ENCODE measurements around the gene SSPN. TPM values are rescaled to one million over a fixed set of nuclear protein-coding genes. Genes with fewer than 3 reads are reported as not detected.

The SSPN gene
- total RNA-seq, 4 donors from 2014 or later: 35.9 to 65.4 (median 53.3) TPM

DNA sequence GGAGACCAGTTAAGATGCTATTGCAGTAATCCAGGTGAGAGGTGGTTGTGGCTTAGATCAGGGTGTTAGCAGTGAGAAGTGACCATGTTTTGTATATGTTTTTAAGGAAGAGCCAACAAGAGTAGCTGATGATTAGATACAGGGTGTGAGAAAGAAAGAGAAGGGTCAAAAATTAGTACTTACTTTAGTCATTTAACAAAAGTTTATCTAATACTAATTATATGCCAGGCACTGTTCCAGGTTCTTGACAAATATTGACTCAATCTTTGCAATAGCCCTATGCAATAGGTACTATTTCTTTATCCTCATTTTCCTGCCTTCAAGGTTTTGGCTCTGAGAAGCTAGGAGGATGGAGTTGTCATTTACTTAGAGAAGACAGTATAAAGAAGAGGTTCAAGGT lies 70.2 kb downstream of the SSPN start:
- H3K4me3 ChIP-seq: no peak overlapping the region
- TF ChIP-seq POLR2A (IDR thresholded peaks at IDR 0.05): no peak
- TF ChIP-seq CTCF (IDR thresholded peaks at IDR 0.05): no peak
- TF ChIP-seq EP300 (IDR thresholded peaks at IDR 0.05): no peak
- TF ChIP-seq POLR2AphosphoS5 (IDR thresholded peaks at IDR 0.05): no peak
- H3K4me1 ChIP-seq: peaks cover 0 to 7% (median 4%) of the 10 kb centered on the region in 3 donors
- no peak overlapping the region for H3K27ac ChIP-seq
- H3K36me3 ChIP-seq: no peaks in the 10 kb centered on the region
- no peaks in the 10 kb centered on the region for H3K27me3 ChIP-seq
- H3K9me3 ChIP-seq: peaks cover 0 to 6% (median 0%) of the 10 kb centered on the region in 3 donors
- ATAC-seq: no peak

- Histone ChIP-seq H3K27ac (no peak overlapping the region), H3K36me3 (no peaks in the 10 kb centered on the region), H3K4me3 (no peak overlapping the region), H3K9me3 (peaks cover 0 to 6% (median 0%) of the 10 kb centered on the region in 3 donors), H3K4me1 (peaks cover 0 to 12% (median 10%) of the 10 kb centered on the region in 3 donors), H3K27me3 (no peaks in the 10 kb centered on the region)
- TF ChIP-seq CTCF (IDR thresholded peaks at IDR 0.05): no peak
- no peak for TF ChIP-seq EP300 (IDR thresholded peaks at IDR 0.05)
- TF ChIP-seq POLR2A (IDR thresholded peaks at IDR 0.05): no peak
- TF ChIP-seq POLR2AphosphoS5 (IDR thresholded peaks at IDR 0.05): no peak
- no peak for ATAC-seq
Measured at GRCh38 chr12:26266881-26267280, 71.5 kb downstream of the SSPN start.

- TF ChIP-seq EP300 (IDR thresholded peaks at IDR 0.05) (no peak), POLR2A (IDR thresholded peaks at IDR 0.05) (no peak), POLR2AphosphoS5 (IDR thresholded peaks at IDR 0.05) (no peak), CTCF (IDR thresholded peaks at IDR 0.05) (no peak)
- Histone ChIP-seq H3K27me3 (no peaks in the 10 kb centered on the region), H3K4me1 (peaks cover 0 to 28% (median 17%) of the 10 kb centered on the region in 3 donors), H3K9me3 (peaks cover 0 to 6% (median 0%) of the 10 kb centered on the region in 3 donors), H3K36me3 (no peaks in the 10 kb centered on the region), H3K4me3 (no peak overlapping the region), H3K27ac (no peak overlapping the region)
- ATAC-seq: no peak
- WGBS, 2 donors (ENCODE audit: low coverage in 1 of 2): 62% methylated on average over 2 of the region's 2 CpGs; no CpG with 5 or more reads in 1 of the 2 donors
Measured at GRCh38 chr12:26268841-26269561, 73.6 kb downstream of the SSPN start.

DNA sequence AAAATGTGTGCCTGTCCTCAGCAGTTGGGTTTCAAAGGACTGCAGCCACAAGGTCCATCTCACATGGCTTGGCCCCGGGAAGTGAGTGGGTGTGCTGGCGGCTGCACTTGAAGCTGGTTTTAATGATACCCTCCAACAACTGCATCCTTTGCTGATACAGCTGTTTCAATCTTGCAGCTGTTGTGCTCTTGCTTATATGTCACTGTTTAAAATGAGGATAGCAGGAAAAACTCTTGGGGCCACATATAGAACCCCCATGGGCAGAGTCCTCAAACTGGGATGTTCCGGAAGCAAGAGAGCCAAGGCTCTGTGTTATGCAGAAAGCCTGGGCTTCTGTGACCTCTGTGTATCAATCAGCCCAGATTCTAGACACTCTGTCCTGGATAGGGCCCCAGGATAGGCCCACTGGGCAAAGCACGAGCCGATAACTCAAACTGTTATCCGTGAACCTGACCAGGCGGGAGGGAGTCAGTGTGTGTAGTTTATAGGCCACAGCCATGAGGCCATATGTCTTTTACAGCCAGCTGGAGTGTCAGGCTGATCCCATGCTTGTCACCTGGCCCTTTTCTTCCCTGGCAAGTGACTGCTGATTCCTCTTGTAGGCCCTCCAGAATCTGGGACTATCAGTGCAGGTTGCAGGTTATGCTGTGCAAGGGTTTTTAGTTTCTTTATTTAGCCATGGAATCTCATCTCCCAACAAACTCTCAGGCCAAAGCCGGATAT lies 74.3 kb downstream of the SSPN start:
- Histone ChIP-seq H3K4me3 (no peak overlapping the region), H3K27ac (no peak overlapping the region), H3K27me3 (no peaks in the 10 kb centered on the region), H3K9me3 (peaks cover 0 to 4% (median 0%) of the 10 kb centered on the region in 3 donors), H3K4me1 (peaks cover 0 to 36% (median 22%) of the 10 kb centered on the region in 3 donors), H3K36me3 (no peaks in the 10 kb centered on the region)
- no peak for ATAC-seq
- 23 to 40% methylated on average over 3 to 4 of the region's 8 CpGs for WGBS, 2 donors (ENCODE audit: low coverage in 1 of 2)
- TF ChIP-seq POLR2A (IDR thresholded peaks at IDR 0.05): no peak
- TF ChIP-seq CTCF (IDR thresholded peaks at IDR 0.05): no peak
- no peak for TF ChIP-seq EP300 (IDR thresholded peaks at IDR 0.05)

DNA sequence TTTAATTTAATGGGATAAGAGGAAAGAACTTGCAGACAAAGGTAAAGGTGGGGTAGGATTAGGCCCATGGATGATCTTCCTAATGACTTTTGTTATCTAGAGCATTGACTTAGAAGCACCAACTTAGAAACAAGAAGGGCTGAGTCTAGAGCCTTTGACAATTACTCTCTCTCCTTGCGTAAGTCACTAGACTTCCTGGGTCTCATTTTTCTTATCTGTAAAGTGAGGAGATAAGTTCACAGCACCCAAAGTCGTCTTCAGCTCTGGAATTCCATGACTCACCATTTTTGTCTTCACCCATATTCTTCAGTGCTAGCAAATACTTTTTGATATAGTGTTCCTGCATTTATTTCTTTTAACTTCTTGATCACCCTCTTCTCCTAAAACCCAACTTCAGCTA lies 75.7 kb downstream of the SSPN start:
- TF ChIP-seq POLR2AphosphoS5 (IDR thresholded peaks at IDR 0.05) (no peak), CTCF (IDR thresholded peaks at IDR 0.05) (no peak), EP300 (IDR thresholded peaks at IDR 0.05) (no peak), POLR2A (IDR thresholded peaks at IDR 0.05) (no peak)
- Histone ChIP-seq H3K4me1 (peaks cover 0 to 43% (median 26%) of the 10 kb centered on the region in 3 donors), H3K27ac (no peak overlapping the region), H3K9me3 (no peaks in the 10 kb centered on the region), H3K4me3 (no peak overlapping the region), H3K36me3 (no peaks in the 10 kb centered on the region), H3K27me3 (no peaks in the 10 kb centered on the region)
- WGBS, 2 donors (ENCODE audit: low coverage in 1 of 2): 76 to 83% methylated on average over 2 of the region's 2 CpGs
- no peak for ATAC-seq
